ENCODE measurements around the gene IPO8.
"Not testable (repeated sequence)": the region's sequence is repeated elsewhere in the genome, so short reads cannot be mapped to it uniquely, and the experiment has no call there.

Gene IPO8

DNA sequence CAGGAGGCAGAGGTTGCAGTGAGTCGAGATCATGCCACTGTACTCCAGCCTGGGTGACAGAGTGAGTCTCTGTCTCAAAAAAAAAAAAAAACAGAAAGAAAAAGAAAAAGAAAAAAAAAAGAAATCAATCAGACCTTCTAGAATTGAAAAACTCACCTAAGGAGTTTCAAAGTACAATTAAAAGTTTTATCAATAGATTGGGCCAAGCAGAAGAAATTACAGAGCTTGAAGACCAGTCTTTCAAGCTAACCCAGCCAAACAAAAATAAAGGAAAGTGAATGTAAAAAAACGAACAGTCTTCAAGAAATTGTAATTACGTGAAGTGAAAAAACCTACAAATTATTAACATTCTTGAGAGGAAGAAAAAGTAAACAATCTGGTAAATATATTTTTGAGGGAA lies 93.0 kb downstream of the IPO8 start:
- no peak overlapping the region for H3K27ac ChIP-seq
- POLR2A ChIA-PET (ENCODE audit: low non-redundant PET) = no interaction called here
- TF ChIP-seq, protein P1, sequence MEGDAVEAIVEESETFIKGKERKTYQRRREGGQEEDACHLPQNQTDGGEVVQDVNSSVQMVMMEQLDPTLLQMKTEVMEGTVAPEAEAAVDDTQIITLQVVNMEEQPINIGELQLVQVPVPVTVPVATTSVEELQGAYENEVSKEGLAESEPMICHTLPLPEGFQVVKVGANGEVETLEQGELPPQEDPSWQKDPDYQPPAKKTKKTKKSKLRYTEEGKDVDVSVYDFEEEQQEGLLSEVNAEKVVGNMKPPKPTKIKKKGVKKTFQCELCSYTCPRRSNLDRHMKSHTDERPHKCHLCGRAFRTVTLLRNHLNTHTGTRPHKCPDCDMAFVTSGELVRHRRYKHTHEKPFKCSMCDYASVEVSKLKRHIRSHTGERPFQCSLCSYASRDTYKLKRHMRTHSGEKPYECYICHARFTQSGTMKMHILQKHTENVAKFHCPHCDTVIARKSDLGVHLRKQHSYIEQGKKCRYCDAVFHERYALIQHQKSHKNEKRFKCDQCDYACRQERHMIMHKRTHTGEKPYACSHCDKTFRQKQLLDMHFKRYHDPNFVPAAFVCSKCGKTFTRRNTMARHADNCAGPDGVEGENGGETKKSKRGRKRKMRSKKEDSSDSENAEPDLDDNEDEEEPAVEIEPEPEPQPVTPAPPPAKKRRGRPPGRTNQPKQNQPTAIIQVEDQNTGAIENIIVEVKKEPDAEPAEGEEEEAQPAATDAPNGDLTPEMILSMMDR (conservative IDR thresholded peaks at IDR 0.05; ENCODE audit: low read depth) = no peak
- CTCF ChIA-PET = interaction anchor here (0.7 kb wide), 2 partner anchors 85 to 1598 kb away, joined by 3 to 9 read pairs; no protein-coding TSS in a partner anchor
- no peak for DNase-seq (ENCODE audit: low spot score)

DNA sequence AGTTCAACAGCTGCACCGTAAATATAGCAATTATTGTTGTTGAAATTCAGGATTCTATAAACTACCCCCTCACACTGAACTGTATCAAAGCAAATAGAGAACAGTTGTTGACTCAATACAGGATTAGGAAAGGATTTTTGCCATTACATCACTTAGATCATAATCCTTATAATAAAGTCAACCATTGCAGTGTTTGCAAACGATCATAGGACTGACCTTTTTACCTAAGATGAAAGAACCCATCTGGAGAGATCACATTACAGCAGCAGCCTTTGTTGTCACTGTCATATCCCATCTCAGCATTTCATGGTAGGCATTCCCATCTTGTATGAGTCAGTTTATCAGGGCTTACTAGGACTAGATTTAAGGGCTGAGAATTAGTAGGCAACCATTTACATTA lies 96.1 kb downstream of the IPO8 start:
- DNase-seq (ENCODE audit: low spot score) = no peak
- ChIA-PET POLR2A (ENCODE audit: low non-redundant PET) (no interaction called here), CTCF (no interaction called here)
- TF ChIP-seq, protein P1 (conservative IDR thresholded peaks at IDR 0.05; ENCODE audit: low read depth) = no peak
- H3K27ac ChIP-seq = no peak overlapping the region

GRCh38 chr12:30598889-30599288 lies 96.8 kb downstream of the IPO8 start:
- H3K27ac ChIP-seq = no peak overlapping the region
- POLR2A ChIA-PET (ENCODE audit: low non-redundant PET) = no interaction called here
- CTCF ChIA-PET = no interaction called here
- TF ChIP-seq, protein P1 (conservative IDR thresholded peaks at IDR 0.05; ENCODE audit: low read depth) = no peak
- DNase-seq (ENCODE audit: low spot score) = no peak

- no peak overlapping the region for H3K27ac ChIP-seq
- no peak for DNase-seq (ENCODE audit: low spot score)
- POLR2A ChIA-PET (ENCODE audit: low non-redundant PET) = no interaction called here
- CTCF ChIA-PET = no interaction called here
- TF ChIP-seq, protein P1 (conservative IDR thresholded peaks at IDR 0.05; ENCODE audit: low read depth) = no peak
Observed at GRCh38 chr12:30595742-30596141, 99.9 kb downstream of the IPO8 start.

DNA sequence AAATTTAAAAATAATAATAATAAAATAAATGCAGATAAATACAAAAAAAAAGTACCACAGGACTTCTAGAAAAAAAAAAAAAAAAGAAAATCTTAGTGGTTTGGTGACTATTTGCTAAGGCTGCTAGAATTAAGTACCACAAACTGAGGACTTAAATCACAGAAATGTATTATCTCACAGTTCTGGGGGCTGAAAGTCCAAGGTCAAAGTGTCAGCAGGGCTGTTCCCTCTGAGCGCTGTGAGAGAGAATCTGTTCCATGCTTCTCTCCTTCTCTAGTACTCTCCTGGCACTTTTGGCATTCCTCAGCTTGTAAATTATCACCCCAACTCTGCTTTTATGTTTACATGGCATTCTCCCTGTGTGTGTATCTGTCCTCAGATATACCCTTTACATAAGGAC lies 101.2 kb downstream of the IPO8 start:
- CTCF ChIA-PET = no interaction called here

DNA sequence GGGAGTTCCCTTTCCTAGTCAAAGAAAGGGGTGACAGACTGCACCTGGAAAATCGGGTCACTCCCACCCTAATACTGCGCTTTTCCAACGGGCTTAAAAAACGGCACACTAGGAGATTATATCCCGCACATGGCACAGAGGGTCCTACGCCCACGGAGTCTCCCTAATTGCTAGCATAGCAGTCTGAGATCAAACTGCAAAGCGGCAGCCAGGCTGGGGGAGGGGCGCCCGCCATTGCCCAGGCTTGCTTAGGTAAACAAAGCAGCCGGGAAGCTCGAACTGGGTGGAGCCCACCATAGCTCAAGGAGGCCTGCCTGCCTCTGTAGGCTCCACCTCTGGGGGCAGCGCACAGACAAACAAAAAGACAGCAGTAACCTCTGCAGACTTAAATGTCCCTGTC lies 107.1 kb downstream of the IPO8 start:
- POLR2A ChIA-PET (ENCODE audit: low non-redundant PET); CTCF ChIA-PET; DNase-seq (ENCODE audit: low spot score); H3K27ac ChIP-seq: not testable (repeated sequence)

More for the DNA sequence above, 101.2 kb downstream of the IPO8 start:
- no peak for DNase-seq (ENCODE audit: low spot score)
- POLR2A ChIA-PET (ENCODE audit: low non-redundant PET) = no interaction called here
- H3K27ac ChIP-seq = no peak overlapping the region
- TF ChIP-seq, protein P1 (conservative IDR thresholded peaks at IDR 0.05; ENCODE audit: low read depth) = no peak

GRCh38 chr12:30587782-30588181 lies 107.9 kb downstream of the IPO8 start:
- TF ChIP-seq, protein P1 (conservative IDR thresholded peaks at IDR 0.05; ENCODE audit: low read depth) = no peak
- CTCF ChIA-PET = no interaction called here
- POLR2A ChIA-PET (ENCODE audit: low non-redundant PET) = no interaction called here
- DNase-seq (ENCODE audit: low spot score) = no peak
- H3K27ac ChIP-seq = no peak overlapping the region
